Mesenteric fat pad (tissue), 1 donor: ENCODE data around the gene MAP1B. TPM values are rescaled to one million over a fixed set of nuclear protein-coding genes. Genes with fewer than 3 reads are reported as not detected.

ENCODE experiments used
- DNase-seq: peaks from one replicate; pipeline ENCODE4 v3.0.0-alpha.2; 2020; ENCODE audit warnings: low spot score
- total RNA-seq: library from RNA; stranded (reverse); fragmentation: NEBNext Ultra II Directional; extraction: Animal tissue kit (Norgen Biotek cat#: 25700); gene quantifications from one replicate; pipeline ENCODE4 v1.2.1, GENCODE V29; 2021
- donor health status: DM: yes; HTN: yes; CAD: no.

The MAP1B gene
- total RNA-seq, 1 donor from 2014 or later = 121 TPM

- DNase-seq = no peak
Observed at GRCh38 chr5:72187388-72188075, 80.3 kb downstream of the MAP1B start.

DNA sequence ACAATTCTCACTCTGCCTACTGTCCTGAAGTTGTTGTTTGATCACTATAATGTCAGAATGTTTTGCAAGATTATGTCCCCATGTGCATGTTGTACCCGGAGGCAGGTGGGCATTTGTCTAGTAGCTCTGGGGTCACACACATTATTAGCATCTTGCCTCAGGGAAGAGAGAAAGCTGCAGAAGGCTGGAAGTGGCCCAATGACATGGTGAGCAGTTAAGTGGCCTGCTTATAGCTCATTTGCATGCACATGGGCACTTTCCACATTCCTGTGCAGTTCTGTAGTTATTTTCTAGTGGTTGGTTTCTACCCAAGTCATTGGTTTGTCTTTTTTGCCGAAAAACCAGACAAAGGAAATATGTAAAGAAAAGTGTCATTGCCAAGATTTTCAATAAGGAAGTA, 80.9 kb downstream of the MAP1B start:
- no peak for DNase-seq

DNA sequence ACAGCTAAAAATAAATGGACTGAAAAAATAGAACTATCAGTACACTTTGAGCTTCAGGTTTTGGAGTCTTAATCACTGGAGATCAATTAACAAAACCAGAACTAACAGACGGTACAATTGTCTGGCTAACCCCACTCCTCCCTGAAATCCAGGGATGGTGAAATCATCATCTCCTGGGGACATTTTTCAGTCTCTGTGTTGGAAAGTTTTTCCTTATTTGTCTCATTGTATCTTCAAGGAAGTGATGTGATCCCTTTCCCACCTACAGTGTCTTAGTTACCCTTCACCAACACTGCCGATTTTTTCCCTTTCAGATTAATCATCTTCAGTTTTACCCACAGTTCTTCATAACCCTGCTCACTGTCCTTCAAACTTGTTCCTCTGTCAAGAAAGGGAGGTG, 81.9 kb downstream of the MAP1B start:
- DNase-seq = no peak

DNA sequence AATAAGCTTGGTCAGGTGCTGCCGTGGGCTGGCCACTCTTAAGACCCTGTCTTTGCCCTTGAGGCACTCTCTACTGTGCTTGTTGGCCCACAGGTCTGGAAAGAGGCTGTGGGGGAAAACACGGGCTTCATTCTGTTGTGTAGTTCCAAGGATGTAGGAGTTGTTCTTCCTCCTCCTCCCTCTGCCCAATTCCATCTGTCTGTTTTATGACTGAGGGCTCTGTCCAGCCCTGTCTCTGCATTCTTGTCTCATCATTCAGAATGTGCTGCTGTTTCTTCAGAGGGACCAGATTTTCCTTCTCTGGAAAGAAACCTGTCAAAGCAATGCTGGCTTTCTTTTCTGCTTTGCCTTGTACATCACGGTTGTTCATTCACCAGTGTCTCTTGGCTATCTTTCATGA, 84.1 kb downstream of the MAP1B start:
- no peak for DNase-seq

DNA sequence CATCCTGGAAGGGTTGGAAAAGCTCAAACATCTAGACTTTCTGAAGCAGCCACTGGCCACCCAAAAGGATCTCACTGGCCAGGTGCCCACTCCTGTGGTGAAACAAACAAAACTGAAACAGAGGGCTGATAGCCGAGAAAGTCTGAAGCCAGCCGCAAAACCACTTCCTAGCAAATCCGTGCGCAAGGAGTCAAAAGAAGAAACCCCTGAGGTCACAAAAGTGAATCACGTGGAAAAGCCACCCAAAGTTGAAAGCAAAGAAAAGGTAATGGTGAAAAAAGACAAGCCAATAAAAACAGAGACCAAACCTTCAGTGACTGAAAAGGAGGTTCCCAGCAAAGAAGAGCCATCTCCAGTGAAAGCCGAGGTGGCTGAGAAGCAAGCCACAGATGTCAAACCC, 87.6 kb downstream of the MAP1B start:
- no peak for DNase-seq

DNA sequence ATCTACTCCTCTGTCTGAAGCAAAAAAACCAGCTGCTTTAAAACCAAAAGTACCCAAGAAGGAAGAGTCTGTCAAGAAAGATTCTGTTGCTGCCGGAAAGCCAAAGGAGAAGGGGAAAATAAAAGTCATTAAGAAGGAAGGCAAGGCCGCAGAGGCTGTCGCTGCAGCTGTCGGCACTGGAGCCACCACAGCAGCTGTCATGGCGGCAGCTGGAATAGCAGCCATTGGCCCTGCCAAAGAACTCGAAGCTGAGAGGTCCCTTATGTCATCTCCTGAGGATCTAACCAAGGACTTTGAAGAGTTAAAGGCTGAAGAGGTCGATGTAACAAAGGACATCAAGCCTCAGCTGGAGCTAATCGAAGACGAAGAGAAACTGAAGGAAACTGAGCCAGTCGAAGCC, 88.3 kb downstream of the MAP1B start:
- DNase-seq = no peak

GRCh38 chr5:72197393-72197792, 90.1 kb downstream of the MAP1B start:
- no peak for DNase-seq

GRCh38 chr5:72199681-72200080, 92.4 kb downstream of the MAP1B start:
- DNase-seq = no peak

DNA sequence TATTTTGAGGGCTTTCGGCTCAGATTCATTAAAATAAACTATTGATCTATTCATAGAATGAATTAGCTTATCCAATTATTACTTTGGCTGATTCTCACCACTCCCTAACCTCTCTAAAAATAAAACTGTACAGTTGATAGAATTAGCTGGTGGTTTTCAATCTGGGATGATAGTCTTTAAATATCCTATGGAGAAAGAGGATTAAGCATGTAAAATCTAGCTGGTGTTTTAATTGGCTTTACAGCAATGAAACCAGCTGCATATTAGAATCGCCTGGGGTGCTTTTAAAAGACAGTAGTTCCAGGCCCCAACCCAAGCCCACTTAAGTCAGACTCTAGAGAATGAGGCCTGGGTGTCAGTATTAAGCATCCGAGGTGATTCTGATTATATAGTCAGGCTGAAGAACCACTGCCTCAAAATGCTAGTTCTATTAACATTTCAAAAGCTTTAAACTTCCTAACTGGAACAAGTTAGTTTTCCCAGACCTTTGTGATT, 95.1 kb downstream of the MAP1B start:
- no peak for DNase-seq

DNA sequence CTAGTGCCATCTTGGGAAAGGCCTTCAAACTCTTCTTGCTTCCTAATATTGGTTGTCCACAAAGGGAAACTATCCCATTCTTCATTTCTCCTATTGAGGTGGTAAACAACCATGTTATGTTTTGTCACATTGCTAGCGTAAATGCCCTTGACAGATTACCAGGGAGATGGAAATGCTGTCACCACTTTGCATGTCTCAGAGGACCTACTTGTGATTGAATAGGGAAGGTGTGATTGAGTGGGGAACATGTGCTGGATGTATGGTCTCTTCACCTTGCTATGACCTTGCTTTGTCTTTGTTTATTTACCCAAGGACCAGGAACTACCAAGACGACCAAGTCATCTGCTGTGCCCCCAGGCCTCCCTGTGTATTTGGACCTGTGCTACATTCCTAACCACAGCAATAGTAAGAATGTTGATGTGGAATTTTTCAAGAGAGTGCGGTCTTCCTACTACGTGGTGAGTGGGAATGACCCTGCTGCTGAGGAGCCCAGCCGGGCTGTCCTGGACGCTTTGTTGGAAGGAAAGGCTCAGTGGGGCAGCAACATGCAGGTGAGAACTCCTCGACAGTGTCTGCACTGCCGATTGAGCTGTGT, 96.1 kb downstream of the MAP1B start:
- DNase-seq = no peak

DNA sequence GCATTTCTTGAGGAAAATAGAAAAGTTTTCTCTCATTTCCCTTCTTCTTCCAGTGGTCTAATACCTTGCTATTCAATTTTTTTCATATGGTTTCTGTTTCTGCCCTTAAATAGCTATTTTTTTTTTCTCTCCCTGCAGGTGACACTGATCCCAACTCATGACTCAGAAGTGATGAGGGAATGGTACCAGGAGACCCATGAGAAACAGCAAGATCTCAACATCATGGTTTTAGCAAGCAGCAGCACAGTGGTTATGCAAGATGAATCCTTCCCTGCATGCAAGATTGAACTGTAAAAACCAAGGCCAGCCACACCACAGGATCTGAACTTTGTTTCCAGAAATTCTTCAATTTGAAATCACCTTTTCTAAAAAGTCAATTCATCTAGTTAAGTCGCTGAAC, 97.7 kb downstream of the MAP1B start:
- DNase-seq = no peak

DNA sequence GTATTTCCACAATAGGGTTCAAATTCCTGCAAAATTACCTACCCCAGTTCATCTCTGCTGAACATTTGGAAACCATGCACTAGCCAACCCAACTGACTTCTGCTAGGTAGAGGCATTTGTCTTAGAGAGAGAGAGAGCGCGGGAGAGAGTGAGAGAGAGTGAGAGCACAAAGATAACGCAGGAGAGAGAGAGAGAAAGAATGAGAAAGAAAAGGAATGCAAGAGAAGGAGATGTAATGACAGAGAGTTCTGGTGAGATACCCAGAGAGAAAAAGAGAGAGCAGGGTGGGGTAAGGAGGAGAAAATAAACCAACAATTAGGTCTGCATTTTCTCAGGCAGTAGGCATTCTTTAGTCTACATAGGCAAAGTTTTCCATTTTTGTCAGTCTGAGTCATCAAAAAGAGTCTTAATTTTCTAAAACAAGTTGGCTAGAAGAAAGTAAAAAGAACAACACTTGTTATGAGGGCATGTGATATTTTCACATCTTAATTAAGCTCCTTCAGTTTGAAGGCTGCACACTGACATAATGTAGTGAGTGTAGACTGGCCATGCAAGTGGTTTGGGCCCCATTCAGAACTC, 98.2 kb downstream of the MAP1B start:
- no peak for DNase-seq

- no peak for DNase-seq
Observed at GRCh38 chr5:72206160-72206559, 98.9 kb downstream of the MAP1B start.

DNA sequence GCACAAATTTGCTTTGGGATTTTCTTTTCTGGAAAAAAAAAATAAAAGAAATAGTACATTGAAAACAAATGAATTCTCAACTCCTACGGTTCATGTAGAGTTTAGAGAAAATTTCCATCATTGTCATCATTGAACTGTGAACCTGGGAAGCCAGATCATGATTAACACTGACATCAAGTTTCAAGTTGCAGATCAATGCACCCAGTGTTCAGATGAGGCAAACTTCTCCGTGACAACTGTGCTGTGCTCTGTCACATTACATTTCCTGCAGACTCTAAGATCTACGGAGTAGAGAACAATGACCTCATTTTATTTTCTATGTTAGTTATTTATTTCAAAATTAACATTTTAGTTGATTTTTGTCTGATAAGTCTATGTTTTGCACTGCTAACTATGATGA, 99.7 kb downstream of the MAP1B start:
- no peak for DNase-seq

DNA sequence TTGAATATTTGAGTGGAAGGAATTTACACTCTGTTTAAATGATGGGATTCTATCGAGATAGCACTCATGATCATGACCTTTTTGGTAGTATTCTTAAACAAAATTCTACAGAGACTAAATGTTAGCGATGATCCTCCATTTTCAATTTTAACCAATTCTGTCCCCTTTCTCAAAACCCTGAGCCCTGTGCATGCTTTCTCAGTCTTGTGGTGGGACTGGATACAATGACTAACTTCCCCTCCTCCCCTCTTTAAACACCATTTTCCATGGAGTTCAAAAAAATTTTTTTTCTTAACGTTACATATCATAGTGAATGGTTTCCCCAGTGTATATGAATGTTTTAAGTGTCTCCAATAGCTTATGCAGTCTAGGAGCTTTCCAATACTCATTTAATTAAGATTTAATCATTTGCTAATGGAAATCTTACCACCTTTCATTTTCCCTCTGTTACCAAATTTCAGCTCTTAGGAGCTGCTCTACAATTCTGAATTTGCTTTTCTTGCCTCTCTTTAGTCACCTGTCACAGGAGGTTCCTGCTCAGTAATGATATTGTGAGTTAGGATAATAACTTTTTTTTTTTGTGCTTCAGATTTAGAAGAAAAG, 101.2 kb downstream of the MAP1B start:
- no peak for DNase-seq

- DNase-seq = no peak
Observed at GRCh38 chr5:72209147-72210115, 102.2 kb downstream of the MAP1B start.

GRCh38 chr5:72210888-72211678, 103.8 kb downstream of the MAP1B start:
- DNase-seq = no peak

DNA sequence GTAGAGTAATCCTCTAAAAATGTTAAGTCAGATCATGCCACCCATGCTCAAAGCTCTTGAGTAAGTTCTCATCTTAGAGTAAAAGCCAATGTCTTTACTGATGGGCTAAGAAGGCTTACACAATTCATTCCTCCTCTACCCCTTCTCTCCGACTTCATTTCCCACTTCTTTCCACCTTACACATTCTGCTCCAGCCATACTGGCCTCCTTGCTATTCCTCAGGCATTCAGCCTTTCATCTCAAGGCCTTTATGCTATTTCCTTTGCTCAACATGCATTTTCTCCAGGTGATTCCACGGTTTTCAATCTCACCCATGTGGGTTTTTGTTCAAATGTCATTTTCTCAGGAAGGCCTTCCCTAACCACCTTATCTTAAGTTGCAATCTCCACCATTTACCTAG, 104.9 kb downstream of the MAP1B start:
- DNase-seq = no peak

DNA sequence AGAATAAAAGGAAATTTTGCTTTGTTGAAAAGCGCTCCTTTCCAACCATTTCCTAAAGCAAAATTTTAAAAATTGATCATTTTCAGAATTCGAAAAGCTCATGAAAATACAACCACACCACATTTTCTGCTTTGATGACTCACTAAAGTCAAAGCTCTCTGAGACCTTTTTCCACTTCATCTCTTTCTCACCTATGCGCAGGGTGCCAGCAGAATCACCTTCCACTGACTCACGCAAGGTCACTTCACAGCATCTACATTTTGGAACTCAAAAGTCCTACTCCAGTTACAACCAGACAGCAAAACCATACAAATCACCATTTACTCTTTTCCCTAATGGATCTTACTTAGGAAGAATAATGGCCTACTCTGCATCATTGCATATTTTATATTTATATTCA, 106.2 kb downstream of the MAP1B start:
- no peak for DNase-seq

DNA sequence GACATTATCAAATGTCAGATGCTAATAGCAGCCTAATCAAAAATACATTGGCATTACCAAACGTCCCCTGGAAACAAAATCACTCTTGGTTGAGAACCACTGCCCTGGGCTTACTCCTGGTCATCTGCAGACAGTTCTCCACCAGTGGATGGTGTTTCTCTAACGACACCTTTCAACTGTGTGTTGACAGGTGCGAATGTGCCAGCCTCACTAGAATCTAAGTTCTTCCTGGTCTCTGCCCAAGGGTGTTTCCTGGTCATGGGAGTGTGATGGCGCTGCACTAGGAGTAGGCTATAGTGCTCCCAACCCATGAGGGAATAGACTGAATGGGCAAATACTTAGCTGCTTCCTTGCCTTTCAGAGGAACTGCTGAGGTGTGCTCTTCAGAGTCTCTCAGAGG, 106.9 kb downstream of the MAP1B start:
- DNase-seq = no peak
